Smooth muscle cell (in vitro differentiated cells): ENCODE data around the gene MRE11. TPM values are rescaled to one million over a fixed set of nuclear protein-coding genes. Genes with fewer than 3 reads are reported as not detected.

ENCODE experiments used
- DNase-seq: peaks from one replicate; lab custom pipeline; 2025; ENCODE audit not compliant: unreplicated experiment; lab: John Stamatoyannopoulos, UW
- H2AFZ ChIP-seq: fragments of 200-600 bp; sonication (generic); 2 replicates; pipeline ENCODE4 v1.6.0; 2016; ENCODE audit warnings: antibody characterized with exemption, low read depth, mild to moderate bottlenecking
- H3F3A ChIP-seq: fragments of 200-600 bp; sonication (generic); 2 replicates; pipeline ENCODE4 v1.6.0; 2017; ENCODE audit warnings: antibody characterized with exemption, low read depth
- H3K27ac ChIP-seq: fragments of 200-600 bp; sonication (generic); 2 replicates; pipeline ENCODE4 v1.5.1; 2016; ENCODE audit warnings: low read depth, mild to moderate bottlenecking
- H3K27me3 ChIP-seq: fragments of 200-600 bp; sonication (generic); 2 replicates; pipeline ENCODE4 v1.6.1; 2016; ENCODE audit warnings: low read depth, mild to moderate bottlenecking
- H3K36me3 ChIP-seq: fragments of 200-600 bp; sonication (generic); 2 replicates; pipeline ENCODE4 v1.5.1; 2016; ENCODE audit warnings: low read depth
- H3K4me1 ChIP-seq: fragments of 200-600 bp; sonication (generic); 2 replicates; pipeline ENCODE4 v1.5.1; 2016; ENCODE audit warnings: low read depth
- H3K4me2 ChIP-seq: fragments of 200-600 bp; sonication (generic); 2 replicates; pipeline ENCODE4 v1.6.0; 2016; ENCODE audit warnings: mild to moderate bottlenecking
- H3K4me3 ChIP-seq: fragments of 200-600 bp; sonication (generic); 2 replicates; pipeline ENCODE4 v1.5.1; 2016; ENCODE audit warnings: mild to moderate bottlenecking
- H3K79me2 ChIP-seq: fragments of 200-600 bp; sonication (generic); 2 replicates; pipeline ENCODE4 v1.6.0; 2016; ENCODE audit warnings: low read depth, mild to moderate bottlenecking
- H3K9ac ChIP-seq: fragments of 200-600 bp; sonication (generic); 2 replicates; pipeline ENCODE4 v1.6.0; 2016; ENCODE audit warnings: low read depth
- H3K9me3 ChIP-seq: fragments of 200-600 bp; sonication (generic); replicated peaks from 2 replicates; pipeline ENCODE4 v1.5.1; 2016; ENCODE audit warnings: low read depth
- H4K20me1 ChIP-seq: fragments of 200-600 bp; sonication (generic); 2 replicates; pipeline ENCODE4 v1.6.0; 2016; ENCODE audit warnings: low read depth
- CTCF ChIP-seq: fragments of 200-600 bp; sonication (generic); IDR thresholded peaks from 2 replicates; pipeline ENCODE4 v1.5.1; 2017; ENCODE audit warnings: borderline replicate concordance, mild to moderate bottlenecking, antibody characterized with exemption; ENCODE audit not compliant: insufficient read depth, poor library complexity, severe bottlenecking
- WGBS: methylation state at CpG from one replicate; pipeline ENCODE4 v1.1.7; 2016; ENCODE audit warnings: low lambda C conversion rate; 5-methylcytosine and 5-hydroxymethylcytosine counted together
- polyA plus RNA-seq: library from polyadenylated mRNA; unstranded; fragments of >200 nt; fragmentation: Nextera tagmentation; extraction: Ambion mirVana; gene quantifications from 2 replicates; pipeline ENCODE4 v1.2.1, GENCODE V29; 2016
- total RNA-seq: library from RNA; depleted of rRNA; stranded (reverse); fragments of >200 nt; gene quantifications from 2 replicates; pipeline ENCODE4 v1.2.3, GENCODE V29; 2014

MRE11 gene
- total and polyA plus RNA-seq, 2 experiments from 2014 or later: 5.1 to 15.1 TPM

GRCh38 chr11:94424662-94425061 is 69.0 kb downstream of the MRE11 start:
- TF ChIP-seq CTCF: no peak
- 77% methylated on average over 2 of the region's 2 CpGs for WGBS
- H3K79me2 ChIP-seq: no peaks in the 10 kb centered on the region
- no peaks in the 10 kb centered on the region for H4K20me1 ChIP-seq
- H3F3A ChIP-seq: no peaks in the 10 kb centered on the region
- no peaks in the 10 kb centered on the region for H3K4me1 ChIP-seq
- H3K4me2 ChIP-seq: no peak overlapping the region
- no peaks in the 10 kb centered on the region for H3K9me3 ChIP-seq
- no peak overlapping the region for H3K9ac ChIP-seq
- H3K27me3 ChIP-seq: no peaks in the 10 kb centered on the region
- no peak overlapping the region for H2AFZ ChIP-seq
- H3K4me3 ChIP-seq: no peak overlapping the region
- H3K27ac ChIP-seq: no peak overlapping the region
- no peak for DNase-seq
- H3K36me3 ChIP-seq: peaks cover 11% of the 10 kb centered on the region

DNA sequence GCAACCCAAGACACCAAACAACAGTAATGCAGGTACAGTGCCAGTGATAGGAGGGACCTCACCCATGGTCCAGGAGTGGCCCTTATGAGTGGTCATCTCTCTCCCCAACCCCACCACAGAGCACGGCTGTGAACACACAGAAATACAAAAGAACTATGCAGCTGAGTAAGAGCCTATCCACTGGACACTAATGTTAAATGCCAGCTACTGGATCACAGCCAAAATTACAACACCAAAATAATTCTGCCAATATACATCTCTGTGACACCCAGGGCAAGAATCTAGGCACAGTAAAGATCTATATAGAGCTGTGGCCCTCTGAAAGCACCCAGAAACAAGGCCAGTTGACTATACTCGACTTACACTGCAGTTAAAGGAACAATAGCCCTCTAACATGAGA is 69.6 kb downstream of the MRE11 start:
- Histone ChIP-seq H3K4me2 (no peak overlapping the region), H3K27me3 (no peaks in the 10 kb centered on the region), H3K4me3 (no peak overlapping the region), H4K20me1 (no peaks in the 10 kb centered on the region), H3F3A (no peaks in the 10 kb centered on the region), H3K9ac (no peak overlapping the region), H3K79me2 (no peaks in the 10 kb centered on the region), H3K9me3 (no peaks in the 10 kb centered on the region), H3K4me1 (no peaks in the 10 kb centered on the region), H2AFZ (no peak overlapping the region), H3K27ac (no peak overlapping the region), H3K36me3 (peaks cover 6% of the 10 kb centered on the region)
- WGBS: 72% methylated on average over 2 of the region's 2 CpGs
- no peak for DNase-seq
- TF ChIP-seq CTCF: no peak

- Histone ChIP-seq H3K9ac (no peak overlapping the region), H3K79me2 (no peaks in the 10 kb centered on the region), H2AFZ (no peak overlapping the region), H3K4me2 (no peak overlapping the region), H3F3A (no peaks in the 10 kb centered on the region), H3K36me3 (peaks cover under 1% of the 10 kb centered on the region), H3K27ac (no peak overlapping the region), H3K4me3 (no peak overlapping the region), H3K27me3 (no peaks in the 10 kb centered on the region), H4K20me1 (no peaks in the 10 kb centered on the region), H3K4me1 (no peaks in the 10 kb centered on the region), H3K9me3 (no peaks in the 10 kb centered on the region)
- no peak for TF ChIP-seq CTCF
- DNase-seq: no peak
- 97% methylated on average over 3 of the region's 3 CpGs for WGBS
Measured at GRCh38 chr11:94423507-94423906, 70.1 kb downstream of the MRE11 start.

GRCh38 chr11:94418123-94418765 is 75.4 kb downstream of the MRE11 start:
- H3K79me2 ChIP-seq: no peaks in the 10 kb centered on the region
- H2AFZ ChIP-seq: no peak overlapping the region
- H4K20me1 ChIP-seq: no peaks in the 10 kb centered on the region
- no peaks in the 10 kb centered on the region for H3K27me3 ChIP-seq
- no peaks in the 10 kb centered on the region for H3K4me1 ChIP-seq
- no peak overlapping the region for H3K27ac ChIP-seq
- no peak for DNase-seq
- no peaks in the 10 kb centered on the region for H3K9me3 ChIP-seq
- H3K4me2 ChIP-seq: no peak overlapping the region
- 96% methylated on average over 3 of the region's 3 CpGs for WGBS
- no peak for TF ChIP-seq CTCF
- H3K9ac ChIP-seq: no peak overlapping the region
- no peaks in the 10 kb centered on the region for H3K36me3 ChIP-seq
- no peak overlapping the region for H3K4me3 ChIP-seq
- H3F3A ChIP-seq: no peaks in the 10 kb centered on the region
